GM12873 (cell line): Measurements from ENCODE around the gene KISS1.

ENCODE experiments used
- CTCF ChIP-seq: IDR thresholded peaks from 2 replicates; pipeline ENCODE4 v1.5.1; 2012; ENCODE audit warnings: low read depth, mild to moderate bottlenecking, moderate library complexity, low read length, control low read depth; ENCODE audit not compliant: insufficient read depth; ENCODE audit errors: missing control alignments

KISS1 gene

GRCh38 chr1:204194080-204194479, 2.2 kb downstream of the KISS1 start:
- no peak for TF ChIP-seq CTCF

GRCh38 chr1:204192589-204193352, 3.5 kb downstream of the KISS1 start:
- TF ChIP-seq CTCF, result no peak

GRCh38 chr1:204192046-204192445, 4.2 kb downstream of the KISS1 start:
- TF ChIP-seq CTCF, result no peak

- no peak for TF ChIP-seq CTCF
These were observed 4.8 kb downstream of the KISS1 start for GRCh38 chr1:204191456-204191855.

- no peak for TF ChIP-seq CTCF
These were observed 5.8 kb downstream of the KISS1 start for GRCh38 chr1:204190212-204191211.

GRCh38 chr1:204188959-204189639, 7.2 kb downstream of the KISS1 start:
- TF ChIP-seq CTCF, result no peak
